GM23248 (cell line): ENCODE measurements around the gene TEX9. TPM values are rescaled to one million over a fixed set of nuclear protein-coding genes. Genes with fewer than 3 reads are reported as not detected.
"Not testable (repeated sequence)": the region's sequence is repeated elsewhere in the genome, so short reads cannot be mapped to it uniquely, and the experiment has no call there.

Experiments used
- DNase-seq: peaks from one replicate; pipeline ENCODE4 v3.0.0-alpha.2; 2015
- H2AFZ ChIP-seq: fragments of 200-600 bp; sonication (generic); 2 replicates; pipeline ENCODE4 v1.6.1; 2016; ENCODE audit warnings: antibody characterized with exemption
- H3F3A ChIP-seq: fragments of 200-600 bp; sonication (generic); 2 replicates; pipeline ENCODE4 v1.6.1; 2016; ENCODE audit warnings: mild to moderate bottlenecking, antibody characterized with exemption, mixed run types; ENCODE audit not compliant: insufficient read depth
- H3K27ac ChIP-seq: fragments of 200-600 bp; sonication (generic); 2 replicates; pipeline ENCODE4 v1.5.1; 2016; ENCODE audit warnings: mild to moderate bottlenecking
- H3K27me3 ChIP-seq: fragments of 200-600 bp; sonication (generic); replicated peaks from 2 replicates; pipeline ENCODE4 v1.6.1; 2016; ENCODE audit warnings: mild to moderate bottlenecking; ENCODE audit not compliant: insufficient read depth
- H3K36me3 ChIP-seq: fragments of 200-600 bp; sonication (generic); 2 replicates; pipeline ENCODE4 v1.6.1; 2016; ENCODE audit warnings: low read depth, mild to moderate bottlenecking
- H3K4me1 ChIP-seq: fragments of 200-600 bp; sonication (generic); 2 replicates; pipeline ENCODE4 v1.6.1; 2016; ENCODE audit warnings: mild to moderate bottlenecking; ENCODE audit not compliant: insufficient read depth
- H3K4me2 ChIP-seq: fragments of 200-600 bp; sonication (generic); one replicate; pipeline ENCODE4 v1.6.1; 2016; ENCODE audit warnings: mild to moderate bottlenecking; ENCODE audit not compliant: unreplicated experiment
- H3K4me3 ChIP-seq: fragments of 200-600 bp; sonication (generic); 2 replicates; pipeline ENCODE4 v1.5.1; 2016; ENCODE audit warnings: mild to moderate bottlenecking
- H3K79me2 ChIP-seq: fragments of 200-600 bp; sonication (generic); 2 replicates; pipeline ENCODE4 v1.6.1; 2016; ENCODE audit warnings: mild to moderate bottlenecking; ENCODE audit not compliant: insufficient read depth
- H3K9ac ChIP-seq: fragments of 200-600 bp; sonication (generic); 2 replicates; pipeline ENCODE4 v1.6.1; 2016; ENCODE audit warnings: mild to moderate bottlenecking
- H3K9me2 ChIP-seq: fragments of 200-600 bp; sonication (generic); 2 replicates; pipeline ENCODE4 v1.6.1; 2016; ENCODE audit warnings: mixed run types, mild to moderate bottlenecking, moderate library complexity; ENCODE audit not compliant: insufficient read depth
- H3K9me3 ChIP-seq: fragments of 200-600 bp; sonication (generic); one replicate; pipeline ENCODE4 v1.6.1; 2017; ENCODE audit warnings: low read depth
- H4K20me1 ChIP-seq: fragments of 200-600 bp; sonication (generic); 2 replicates; pipeline ENCODE4 v1.6.0; 2016; ENCODE audit not compliant: insufficient read depth
- EZH2 ChIP-seq: fragments of 200-600 bp; sonication (generic); IDR thresholded peaks from 2 replicates; pipeline ENCODE4 v1.6.1; 2018; ENCODE audit warnings: antibody characterized with exemption, mild to moderate bottlenecking; ENCODE audit not compliant: insufficient read depth, poor library complexity, severe bottlenecking
- EZH2phosphoT487 ChIP-seq: fragments of 200-600 bp; sonication (generic); IDR thresholded peaks from 2 replicates; pipeline ENCODE4 v1.6.1; 2018; ENCODE audit warnings: antibody characterized with exemption, moderate library complexity, mild to moderate bottlenecking, low read depth; ENCODE audit not compliant: insufficient read depth
- WGBS, 2 experiments: methylation state at CpG; one replicate each; pipeline ENCODE4 v1.1.6; 2015 to 2017; ENCODE audit warnings: low lambda C conversion rate in 2 of 2, low coverage in 1 of 2; ENCODE audit errors: missing lambda C conversion rate in 2 of 2; 5-methylcytosine and 5-hydroxymethylcytosine counted together
- in situ Hi-C: fragments of 300-500 bp; cut with MboI; formaldehyde crosslinking; loops from 2 replicates; pipeline ENCODE4 v1.15.0; 2020
- polyA plus RNA-seq: library from polyadenylated mRNA; unstranded; fragments of >200 nt; fragmentation: Nextera tagmentation; extraction: Ambion mirVana; gene quantifications from 2 replicates; pipeline ENCODE4 v1.2.1, GENCODE V29; 2016
- total RNA-seq: library from RNA; depleted of rRNA; stranded (reverse); fragments of >200 nt; shearing (Covaris generic); gene quantifications from 2 replicates; pipeline ENCODE4 v1.2.3, GENCODE V29; 2014

The TEX9 gene
- total and polyA plus RNA-seq, 2 experiments from 2014 or later: 3.5 to 4.3 TPM

DNA sequence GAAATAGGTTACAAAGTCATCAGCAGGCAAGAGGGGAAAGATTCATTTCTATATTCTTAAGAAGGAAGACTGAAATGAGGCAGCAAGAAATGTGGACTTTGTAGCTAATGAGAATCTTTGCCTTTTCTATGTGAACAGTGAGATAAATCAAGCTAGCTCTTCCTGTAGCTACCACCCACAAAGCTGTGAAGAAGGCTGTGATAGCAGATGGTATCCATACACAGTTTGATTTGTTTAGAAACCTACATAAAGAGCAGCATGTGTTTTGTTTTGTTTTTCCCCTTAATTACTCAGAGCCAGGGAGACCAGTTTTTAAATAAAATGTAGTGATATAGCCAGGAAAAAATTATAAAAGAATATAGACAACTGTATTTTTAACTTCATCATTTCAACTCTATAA, 45.5 kb downstream of the TEX9 start:
- no peaks in the 10 kb centered on the region for H3K79me2 ChIP-seq
- H3K4me2 ChIP-seq: no peak overlapping the region
- H3K4me1 ChIP-seq: no peaks in the 10 kb centered on the region
- H3K27me3 ChIP-seq: no peaks in the 10 kb centered on the region
- H3K4me3 ChIP-seq: no peak overlapping the region
- H2AFZ ChIP-seq: no peak overlapping the region
- H3K9me2 ChIP-seq: no peaks in the 10 kb centered on the region
- no peak overlapping the region for H3K9ac ChIP-seq
- no peak overlapping the region for H3K27ac ChIP-seq
- no peaks in the 10 kb centered on the region for H4K20me1 ChIP-seq
- no peaks in the 10 kb centered on the region for H3F3A ChIP-seq
- DNase-seq: no peak
- H3K36me3 ChIP-seq: no peaks in the 10 kb centered on the region
- no peaks in the 10 kb centered on the region for H3K9me3 ChIP-seq
- TF ChIP-seq EZH2phosphoT487: no peak
- TF ChIP-seq EZH2: no peak
- in situ Hi-C loops: no loop called here

DNA sequence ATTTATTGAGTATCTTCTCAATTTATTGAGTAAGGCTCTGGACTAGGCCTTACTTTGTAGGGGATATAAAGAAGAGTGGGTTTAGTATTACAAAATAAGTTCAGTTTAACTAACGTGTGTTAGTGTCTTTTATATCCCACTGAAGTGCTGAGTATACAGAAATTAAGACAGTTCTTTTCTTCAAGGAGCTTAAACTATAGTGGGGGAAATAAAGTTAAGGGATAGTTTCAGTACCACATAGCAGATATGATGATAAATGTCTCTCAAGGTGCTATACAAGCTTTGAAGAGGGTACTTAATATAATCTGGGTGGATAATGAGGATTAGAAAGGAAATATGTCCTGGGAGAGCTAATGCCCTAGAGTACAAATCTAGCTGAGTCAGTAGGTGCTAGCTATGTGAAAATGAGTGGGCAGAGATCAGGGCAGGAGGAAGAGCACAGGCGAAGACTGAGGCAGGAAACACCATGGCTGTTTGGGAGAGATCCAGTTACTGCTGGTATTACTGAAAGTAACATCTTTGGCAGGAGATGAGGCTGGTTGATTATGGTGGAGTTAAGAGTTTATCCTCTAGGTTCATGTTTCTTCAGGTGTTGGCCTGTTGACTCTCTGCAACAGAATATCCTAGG, 46.0 kb downstream of the TEX9 start:
- Histone ChIP-seq H3K79me2 (no peaks in the 10 kb centered on the region), H2AFZ (no peak overlapping the region), H3F3A (no peaks in the 10 kb centered on the region), H3K27ac (no peak overlapping the region), H3K36me3 (no peaks in the 10 kb centered on the region), H3K4me3 (no peak overlapping the region), H3K9me3 (no peaks in the 10 kb centered on the region), H3K27me3 (no peaks in the 10 kb centered on the region), H3K9ac (no peak overlapping the region), H4K20me1 (no peaks in the 10 kb centered on the region), H3K4me1 (no peaks in the 10 kb centered on the region), H3K4me2 (no peak overlapping the region), H3K9me2 (no peaks in the 10 kb centered on the region)
- in situ Hi-C loops: no loop called here
- DNase-seq: no peak
- 73 to 78% methylated on average over 2 of the region's 2 CpGs for WGBS, 2 experiments
- TF ChIP-seq EZH2phosphoT487 (no peak), EZH2 (no peak)

DNA sequence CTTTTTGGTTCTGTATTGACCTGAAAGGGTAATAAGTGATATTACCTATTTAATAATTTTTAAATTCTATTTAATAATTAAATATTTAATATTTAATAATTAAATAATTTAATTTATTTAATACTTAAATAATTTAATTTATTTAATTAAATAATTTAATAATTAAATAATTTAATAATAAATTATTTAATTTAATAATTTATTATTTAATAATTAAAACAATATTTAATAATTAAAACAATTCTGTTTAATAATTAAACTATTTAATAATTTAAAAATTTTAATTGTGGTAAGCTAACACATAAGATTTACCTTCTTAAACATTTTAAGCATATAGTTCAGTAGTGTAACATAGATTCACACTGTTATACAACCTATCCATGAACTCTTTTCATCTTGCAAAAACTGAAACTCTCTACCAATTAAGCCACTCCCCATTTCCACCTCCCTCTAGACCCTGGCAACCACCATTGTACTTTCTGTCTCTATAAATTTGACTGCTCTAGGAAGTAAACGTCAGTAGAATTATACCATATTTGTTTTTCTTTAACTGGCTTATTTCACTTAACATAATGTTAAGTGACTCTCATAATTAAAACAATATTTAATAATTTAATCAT, 48.0 kb downstream of the TEX9 start:
- H3K79me2 ChIP-seq, H3K36me3 ChIP-seq, H3K9me3 ChIP-seq, H3K4me1 ChIP-seq, H3K4me3 ChIP-seq, H3F3A ChIP-seq, H3K9ac ChIP-seq, H2AFZ ChIP-seq, DNase-seq, H4K20me1 ChIP-seq, H3K4me2 ChIP-seq, H3K27me3 ChIP-seq, in situ Hi-C loops, H3K27ac ChIP-seq, H3K9me2 ChIP-seq: not testable (repeated sequence)
- WGBS, 2 experiments: 44 to 57% methylated on average over 1 of the region's 1 CpG

DNA sequence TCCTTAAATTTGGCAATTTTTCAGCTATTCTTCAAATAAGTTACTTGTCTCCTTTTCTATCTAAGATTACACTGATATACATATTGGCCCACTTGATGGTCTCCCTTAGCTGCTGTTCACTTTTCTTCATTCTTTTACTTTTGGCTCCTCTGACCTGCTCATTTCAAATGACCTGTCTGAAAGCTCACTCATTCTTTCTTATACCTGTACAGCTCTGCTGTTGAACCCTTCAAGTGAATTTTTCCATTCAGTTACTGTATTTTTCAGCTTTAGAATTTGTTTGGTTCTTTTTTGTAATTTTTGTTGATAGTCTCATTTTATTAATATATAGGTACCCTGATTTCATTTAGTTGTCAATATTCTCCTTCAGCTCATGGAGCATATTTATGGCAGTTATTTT, 60.0 kb downstream of the TEX9 start:
- H3K4me1 ChIP-seq: no peaks in the 10 kb centered on the region
- H3K4me3 ChIP-seq: no peak overlapping the region
- H3K27ac ChIP-seq: no peak overlapping the region
- H3K4me2 ChIP-seq: no peak overlapping the region
- no peaks in the 10 kb centered on the region for H3K9me3 ChIP-seq
- no peaks in the 10 kb centered on the region for H3K36me3 ChIP-seq
- no peaks in the 10 kb centered on the region for H3K9me2 ChIP-seq
- no peaks in the 10 kb centered on the region for H3F3A ChIP-seq
- no peak for DNase-seq
- H3K27me3 ChIP-seq: no peaks in the 10 kb centered on the region
- no peaks in the 10 kb centered on the region for H3K79me2 ChIP-seq
- H3K9ac ChIP-seq: no peak overlapping the region
- no peak overlapping the region for H2AFZ ChIP-seq
- TF ChIP-seq EZH2: no peak
- TF ChIP-seq EZH2phosphoT487: no peak
- H4K20me1 ChIP-seq: no peaks in the 10 kb centered on the region
- in situ Hi-C loops: no loop called here

DNA sequence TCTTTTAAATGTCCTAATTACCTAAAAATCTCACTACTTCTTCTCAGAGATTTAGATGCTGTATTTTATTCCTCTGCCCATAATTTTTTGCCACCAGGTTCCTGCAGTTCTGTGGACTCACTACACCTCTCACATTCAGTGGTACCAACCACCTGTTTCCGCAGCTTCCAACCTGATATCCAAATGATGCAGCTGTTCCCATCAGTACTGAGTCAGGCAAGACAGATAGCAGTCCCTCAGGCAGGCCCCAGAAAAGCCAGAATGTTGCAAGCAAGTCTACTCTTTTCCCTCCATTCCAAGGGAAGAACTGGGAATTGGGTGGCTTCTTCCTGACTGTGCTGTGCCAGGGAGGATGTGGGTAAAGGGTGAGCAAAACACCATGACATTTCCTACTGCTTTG, 60.8 kb downstream of the TEX9 start:
- Histone ChIP-seq H3K79me2 (no peaks in the 10 kb centered on the region), H3K9ac (no peak overlapping the region), H3K9me3 (no peaks in the 10 kb centered on the region), H3K27me3 (no peaks in the 10 kb centered on the region), H3K4me3 (no peak overlapping the region), H3K9me2 (no peaks in the 10 kb centered on the region), H3F3A (no peaks in the 10 kb centered on the region), H3K4me1 (no peaks in the 10 kb centered on the region), H2AFZ (no peak overlapping the region), H3K36me3 (no peaks in the 10 kb centered on the region), H4K20me1 (no peaks in the 10 kb centered on the region), H3K4me2 (no peak overlapping the region), H3K27ac (no peak overlapping the region)
- in situ Hi-C loops: no loop called here
- no peak for TF ChIP-seq EZH2
- TF ChIP-seq EZH2phosphoT487: no peak
- 100% methylated on average over 1 of the region's 1 CpG for WGBS, 2 experiments
- no peak for DNase-seq
